HEK293T (cell line): ENCODE data around the gene JAG1.

ENCODE experiments used
- BHLHE40 ChIP-seq: fragments of 450-650 bp; IDR thresholded peaks from 2 replicates; pipeline ENCODE4 v1.6.1; 2016; ENCODE audit warnings: mild to moderate bottlenecking, moderate library complexity, borderline replicate concordance
- CTBP1 ChIP-seq: fragments of 450-650 bp; IDR thresholded peaks from 2 replicates; pipeline ENCODE4 v1.6.1; 2016; ENCODE audit warnings: borderline replicate concordance
- ELF4 ChIP-seq: fragments of 450-650 bp; IDR thresholded peaks from 2 replicates; pipeline ENCODE4 v1.6.1; 2017; ENCODE audit warnings: antibody characterized with exemption
- FOXA1 ChIP-seq: fragments of 450-650 bp; IDR thresholded peaks from 2 replicates; pipeline ENCODE4 v1.6.1; 2016; ENCODE audit warnings: mild to moderate bottlenecking
- FOXK2 ChIP-seq: fragments of 450-650 bp; IDR thresholded peaks from 2 replicates; pipeline ENCODE4 v1.6.1; 2016; ENCODE audit warnings: mild to moderate bottlenecking
- FOXM1 ChIP-seq: fragments of 450-650 bp; IDR thresholded peaks from 2 replicates; pipeline ENCODE4 v1.6.1; 2017; ENCODE audit warnings: mild to moderate bottlenecking, borderline replicate concordance
- HDGF ChIP-seq: fragments of 450-650 bp; IDR thresholded peaks from 2 replicates; pipeline ENCODE4 v1.6.1; 2017; ENCODE audit warnings: antibody characterized with exemption, borderline replicate concordance
- L3MBTL2 ChIP-seq: fragments of 450-650 bp; conservative IDR thresholded peaks from 2 replicates; pipeline ENCODE4 v1.6.1; 2016; ENCODE audit warnings: mild to moderate bottlenecking
- LEF1 ChIP-seq: fragments of 450-650 bp; IDR thresholded peaks from 2 replicates; pipeline ENCODE4 v1.6.1; 2017; ENCODE audit warnings: mild to moderate bottlenecking, borderline replicate concordance
- NFRKB ChIP-seq: fragments of 450-650 bp; IDR thresholded peaks from 2 replicates; pipeline ENCODE4 v1.6.1; 2016; ENCODE audit warnings: mild to moderate bottlenecking, moderate library complexity
- SP1 ChIP-seq: fragments of 450-650 bp; IDR thresholded peaks from 2 replicates; pipeline ENCODE4 v1.6.1; 2017
- SUZ12 ChIP-seq: fragments of 450-650 bp; IDR thresholded peaks from 2 replicates; pipeline ENCODE4 v1.6.1; 2016; ENCODE audit warnings: mild to moderate bottlenecking
- TARDBP ChIP-seq: fragments of 450-650 bp; IDR thresholded peaks from 2 replicates; pipeline ENCODE4 v1.6.1; 2016
- ZNF384 ChIP-seq: fragments of 450-650 bp; IDR thresholded peaks from 2 replicates; pipeline ENCODE4 v1.6.1; 2016

- TF ChIP-seq SP1 = no peak
- TF ChIP-seq ELF4 = no peak
- no peak for TF ChIP-seq SUZ12
- no peak for TF ChIP-seq BHLHE40
- TF ChIP-seq FOXM1 = no peak
- TF ChIP-seq ZNF384 = no peak
- TF ChIP-seq TARDBP = no peak
- TF ChIP-seq CTBP1 = no peak
- TF ChIP-seq FOXA1 = no peak
- no peak for TF ChIP-seq LEF1
- no peak for TF ChIP-seq FOXK2
- TF ChIP-seq NFRKB = no peak
- TF ChIP-seq HDGF = no peak
- no peak for TF ChIP-seq L3MBTL2
These were observed 55.1 kb downstream of the JAG1 start for GRCh38 chr20:10618611-10619245.
